ENCODE data around the gene KCNN1. TPM values are rescaled to one million over a fixed set of nuclear protein-coding genes. Genes with fewer than 3 reads are reported as not detected.
"Not testable (repeated sequence)": the region's sequence is repeated elsewhere in the genome, so short reads cannot be mapped to it uniquely, and the experiment has no call there.

KCNN1 gene
- total RNA-seq, 1 experiment from 2014 or later, result 0.90 TPM

- in situ Hi-C loops (cut with HindIII; ENCODE audit: low pct_unique_long_range_greater_than_20kb, low sequenced_read_pairs) (no loop called here), intact Hi-C loops (cut with micrococcal nuclease; ENCODE audit: unreplicated experiment) (no loop called here)
- Histone ChIP-seq H3K9me3 (ENCODE audit: control insufficient read depth, insufficient read depth, low read depth, low read length) (no peaks in the 10 kb centered on the region), H3K4me3 (ENCODE audit: low read depth in 2 of 2, low read length in 2 of 2) (no peak overlapping the region), H3K27ac (ENCODE audit: low read length) (no peak overlapping the region; the same call in 1 of the 2 replicates), H3K36me3 (ENCODE audit: control insufficient read depth, insufficient read depth, low read length) (no peaks in the 10 kb centered on the region), H3K4me1 (ENCODE audit: control insufficient read depth, insufficient read depth, low read length) (peaks cover 16% of the 10 kb centered on the region), H3K27me3 (ENCODE audit: control insufficient read depth, insufficient read depth, low read length) (no peaks in the 10 kb centered on the region)
- DNase-seq (ENCODE audit: low read depth, low spot score), result no peak
- no TSS peak for BruUV-seq (replicated peaks)
- TF ChIP-seq REST (IDR thresholded peaks at IDR 0.05; ENCODE audit: insufficient read depth in 1 of 2, low read depth in 2 of 2, low read length in 1 of 2) (no peak), CTCF (IDR thresholded peaks at IDR 0.05) (no peak), POLR2AphosphoS5 (IDR thresholded peaks at IDR 0.05; ENCODE audit: low read depth, low read length) (no peak), TCF7L2 (IDR thresholded peaks at IDR 0.05; ENCODE audit: low read depth, low read length) (no peak), SIN3A (IDR thresholded peaks at IDR 0.05; ENCODE audit: borderline replicate concordance, insufficient read depth, low read depth, low read length) (no peak)
- POLR2A ChIA-PET, result no interaction called here
- ATAC-seq, result no peak
- CTCF ChIA-PET, result no interaction called here
Observed at GRCh38 chr19:18027151-18027550, 60.2 kb downstream of the KCNN1 start.

GRCh38 chr19:18029617-18030338, 62.9 kb downstream of the KCNN1 start:
- in situ Hi-C loops (cut with HindIII; ENCODE audit: low pct_unique_long_range_greater_than_20kb, low sequenced_read_pairs) (no loop called here), intact Hi-C loops (cut with micrococcal nuclease; ENCODE audit: unreplicated experiment) (no loop called here)
- Histone ChIP-seq H3K36me3 (ENCODE audit: control insufficient read depth, insufficient read depth, low read length) (no peaks in the 10 kb centered on the region), H3K27me3 (ENCODE audit: control insufficient read depth, insufficient read depth, low read length) (no peaks in the 10 kb centered on the region), H3K9me3 (ENCODE audit: control insufficient read depth, insufficient read depth, low read depth, low read length) (no peaks in the 10 kb centered on the region), H3K4me1 (ENCODE audit: control insufficient read depth, insufficient read depth, low read length) (peaks cover 10% of the 10 kb centered on the region), H3K27ac (ENCODE audit: low read length) (peak overlapping the region; percentile 44; the same call in 1 of the 2 replicates), H3K4me3 (ENCODE audit: low read depth in 2 of 2, low read length in 2 of 2) (peak overlapping the region in 1 of 2 experiments; percentile 8; a peak in 1 of 4 replicates)
- TF ChIP-seq REST (IDR thresholded peaks at IDR 0.05; ENCODE audit: insufficient read depth in 1 of 2, low read depth in 2 of 2, low read length in 1 of 2) (no peak), CTCF (IDR thresholded peaks at IDR 0.05) (no peak), POLR2AphosphoS5 (IDR thresholded peaks at IDR 0.05; ENCODE audit: low read depth, low read length) (peak; percentile 67; the same call in 1 of the 2 replicates), SIN3A (IDR thresholded peaks at IDR 0.05; ENCODE audit: borderline replicate concordance, insufficient read depth, low read depth, low read length) (peak; percentile 75), TCF7L2 (IDR thresholded peaks at IDR 0.05; ENCODE audit: low read depth, low read length) (0 out of 2 replicates have a peak, but pooled peaks have one; percentile 17)
- ATAC-seq (peak; percentile 88), DNase-seq (ENCODE audit: low read depth, low spot score) (no peak)
- POLR2A ChIA-PET, result interaction anchor here (0.5 to 0.7 kb wide), 3 partner anchors 27 to 113 kb away, joined by 4 to 15 read pairs (median 9); no protein-coding TSS in a partner anchor
- no TSS peak for BruUV-seq (replicated peaks)
- CTCF ChIA-PET, result no interaction called here

GRCh38 chr19:18031401-18031800, 64.5 kb downstream of the KCNN1 start:
- ATAC-seq; intact Hi-C loops (cut with micrococcal nuclease; ENCODE audit: unreplicated experiment); DNase-seq (ENCODE audit: low read depth, low spot score); BruUV-seq (replicated peaks); H3K36me3 ChIP-seq (ENCODE audit: control insufficient read depth, insufficient read depth, low read length); H3K27me3 ChIP-seq (ENCODE audit: control insufficient read depth, insufficient read depth, low read length); in situ Hi-C loops (cut with HindIII; ENCODE audit: low pct_unique_long_range_greater_than_20kb, low sequenced_read_pairs); H3K9me3 ChIP-seq (ENCODE audit: control insufficient read depth, insufficient read depth, low read depth, low read length); H3K4me3 ChIP-seq (ENCODE audit: low read depth in 2 of 2, low read length in 2 of 2); POLR2A ChIA-PET: not testable (repeated sequence)
- Histone ChIP-seq H3K4me1 (ENCODE audit: control insufficient read depth, insufficient read depth, low read length) (peaks cover 10% of the 10 kb centered on the region), H3K27ac (ENCODE audit: low read length) (peak overlapping the region; percentile 44; the same call in 1 of the 2 replicates)
- CTCF ChIA-PET, result interaction anchor here (0.5 kb wide), 1 partner anchor 792 kb away, joined by 5 read pairs; no protein-coding TSS in a partner anchor

Measured in Panc1 (cell line).